Hepatocyte (in vitro differentiated cells): ENCODE results near the gene SPATA2L. TPM values are rescaled to one million over a fixed set of nuclear protein-coding genes. Genes with fewer than 3 reads are reported as not detected.

Source experiments
- DNase-seq: peaks from one replicate; pipeline ENCODE4 v3.0.0-alpha.2; 2016; ENCODE audit warnings: low spot score
- H2AFZ ChIP-seq: fragments of 200-600 bp; sonication (generic); 2 replicates; pipeline ENCODE4 v1.6.0; 2016; ENCODE audit warnings: antibody characterized with exemption, mild to moderate bottlenecking
- H3K27ac ChIP-seq: fragments of 200-600 bp; sonication (generic); 2 replicates; pipeline ENCODE4 v1.5.1; 2016; ENCODE audit warnings: mild to moderate bottlenecking
- H3K27me3 ChIP-seq: fragments of 200-600 bp; sonication (generic); 2 replicates; pipeline ENCODE4 v1.6.1; 2016
- H3K36me3 ChIP-seq: fragments of 200-600 bp; sonication (generic); replicated peaks from 2 replicates; pipeline ENCODE4 v1.5.1; 2016; ENCODE audit warnings: low read depth; ENCODE audit not compliant: insufficient read depth
- H3K4me1 ChIP-seq: fragments of 200-600 bp; sonication (generic); 2 replicates; pipeline ENCODE4 v1.5.1; 2016; ENCODE audit warnings: mild to moderate bottlenecking, moderate library complexity; ENCODE audit not compliant: insufficient read depth
- H3K4me2 ChIP-seq: fragments of 200-600 bp; sonication (generic); 2 replicates; pipeline ENCODE4 v1.6.0; 2016
- H3K4me3 ChIP-seq: fragments of 200-600 bp; sonication (generic); 2 replicates; pipeline ENCODE4 v1.5.1; 2016; ENCODE audit warnings: mild to moderate bottlenecking
- H3K79me2 ChIP-seq: fragments of 200-600 bp; sonication (generic); 2 replicates; pipeline ENCODE4 v1.6.0; 2017; ENCODE audit warnings: mild to moderate bottlenecking
- H3K9me2 ChIP-seq: fragments of 200-600 bp; sonication (generic); replicated peaks from 2 replicates; pipeline ENCODE4 v1.6.0; 2017; ENCODE audit warnings: mild to moderate bottlenecking; ENCODE audit not compliant: insufficient read depth
- H3K9me3 ChIP-seq: fragments of 200-600 bp; sonication (generic); 2 replicates; pipeline ENCODE4 v1.5.1; 2016; ENCODE audit warnings: low read depth, mild to moderate bottlenecking
- H4K20me1 ChIP-seq: fragments of 200-600 bp; sonication (generic); 2 replicates; pipeline ENCODE4 v1.6.0; 2016; ENCODE audit warnings: mild to moderate bottlenecking; ENCODE audit not compliant: insufficient read depth, poor library complexity, severe bottlenecking
- EZH2 ChIP-seq: fragments of 200-600 bp; sonication (generic); IDR thresholded peaks from 2 replicates; pipeline ENCODE4 v1.6.1; 2016; ENCODE audit warnings: antibody characterized with exemption, mild to moderate bottlenecking, borderline replicate concordance
- EZH2phosphoT487 ChIP-seq: fragments of 200-600 bp; sonication (generic); IDR thresholded peaks from one replicate; pipeline ENCODE4 v1.6.1; 2018; ENCODE audit warnings: antibody characterized with exemption, mild to moderate bottlenecking, low read depth, moderate library complexity; ENCODE audit not compliant: unreplicated experiment, severe bottlenecking
- WGBS: methylation state at CpG from one replicate; pipeline ENCODE4 v1.1.6; 2016; ENCODE audit warnings: low lambda C conversion rate; ENCODE audit errors: missing lambda C conversion rate; 5-methylcytosine and 5-hydroxymethylcytosine counted together
- polyA plus RNA-seq: library from polyadenylated mRNA; unstranded; fragments of >200 nt; fragmentation: Nextera tagmentation; extraction: Ambion mirVana; gene quantifications from 2 replicates; pipeline ENCODE4 v1.2.1, GENCODE V29; 2016
- total RNA-seq: library from RNA; depleted of rRNA; stranded (reverse); fragments of >200 nt; gene quantifications from 2 replicates; pipeline ENCODE4 v1.2.3, GENCODE V29; 2014
- TF ChIP-seq, protein P1 (sequence below): fragments of 200-600 bp; sonication (generic); IDR thresholded peaks from 2 replicates; pipeline ENCODE4 v1.5.1; 2016; ENCODE audit warnings: antibody characterized with exemption, mild to moderate bottlenecking; ENCODE audit not compliant: poor library complexity

The SPATA2L gene
- total and polyA plus RNA-seq, 2 experiments from 2014 or later: 25.0 to 32.9 TPM

DNA sequence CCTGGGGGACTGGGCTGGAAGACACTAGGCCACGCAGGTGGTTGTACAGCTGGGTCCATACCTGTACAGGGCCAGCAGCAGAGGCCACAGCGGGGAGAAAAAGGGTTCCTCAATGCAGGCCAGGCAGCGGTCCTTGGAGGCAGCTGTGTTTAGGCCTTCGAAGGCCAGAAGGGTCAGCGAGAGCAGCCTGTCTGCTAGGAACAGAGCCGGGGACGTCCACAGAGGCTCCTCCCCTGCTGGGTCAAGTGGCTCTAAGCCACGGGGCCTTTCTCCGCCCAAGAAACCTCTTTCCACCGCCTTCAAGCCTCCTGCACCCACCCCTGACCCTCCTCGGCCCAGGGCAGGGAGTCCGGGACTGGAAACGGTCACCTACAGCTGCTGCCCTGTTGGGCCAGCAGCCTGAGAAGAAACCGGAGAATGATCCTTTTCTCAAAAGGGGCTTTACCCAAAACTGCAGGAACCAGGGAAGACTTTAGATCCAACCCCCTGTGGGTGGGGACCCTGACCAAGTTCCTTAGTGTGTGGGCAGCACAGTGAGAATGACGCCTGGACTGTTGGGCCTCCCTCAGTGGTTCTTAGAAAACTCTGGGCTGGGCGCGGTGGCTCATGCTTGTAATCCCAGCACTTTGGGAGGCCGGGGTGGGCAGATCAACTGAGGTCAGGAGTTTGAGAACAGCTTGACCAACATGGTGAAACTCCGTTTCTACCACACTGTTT lies 8.4 kb upstream of the SPATA2L start:
- WGBS: 83% methylated on average over 18 of the region's 19 CpGs
- Histone ChIP-seq H3K4me3 (no peak overlapping the region), H3K4me1 (peaks cover 4% of the 10 kb centered on the region), H3K9me2 (no peaks in the 10 kb centered on the region), H3K79me2 (no peaks in the 10 kb centered on the region), H3K9me3 (no peaks in the 10 kb centered on the region), H3K4me2 (no peak overlapping the region), H3K27me3 (no peaks in the 10 kb centered on the region), H3K27ac (no peak overlapping the region), H2AFZ (no peak overlapping the region), H4K20me1 (no peaks in the 10 kb centered on the region), H3K36me3 (no peaks in the 10 kb centered on the region)
- TF ChIP-seq, protein P1, sequence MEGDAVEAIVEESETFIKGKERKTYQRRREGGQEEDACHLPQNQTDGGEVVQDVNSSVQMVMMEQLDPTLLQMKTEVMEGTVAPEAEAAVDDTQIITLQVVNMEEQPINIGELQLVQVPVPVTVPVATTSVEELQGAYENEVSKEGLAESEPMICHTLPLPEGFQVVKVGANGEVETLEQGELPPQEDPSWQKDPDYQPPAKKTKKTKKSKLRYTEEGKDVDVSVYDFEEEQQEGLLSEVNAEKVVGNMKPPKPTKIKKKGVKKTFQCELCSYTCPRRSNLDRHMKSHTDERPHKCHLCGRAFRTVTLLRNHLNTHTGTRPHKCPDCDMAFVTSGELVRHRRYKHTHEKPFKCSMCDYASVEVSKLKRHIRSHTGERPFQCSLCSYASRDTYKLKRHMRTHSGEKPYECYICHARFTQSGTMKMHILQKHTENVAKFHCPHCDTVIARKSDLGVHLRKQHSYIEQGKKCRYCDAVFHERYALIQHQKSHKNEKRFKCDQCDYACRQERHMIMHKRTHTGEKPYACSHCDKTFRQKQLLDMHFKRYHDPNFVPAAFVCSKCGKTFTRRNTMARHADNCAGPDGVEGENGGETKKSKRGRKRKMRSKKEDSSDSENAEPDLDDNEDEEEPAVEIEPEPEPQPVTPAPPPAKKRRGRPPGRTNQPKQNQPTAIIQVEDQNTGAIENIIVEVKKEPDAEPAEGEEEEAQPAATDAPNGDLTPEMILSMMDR: no peak
- TF ChIP-seq EZH2: no peak
- TF ChIP-seq EZH2phosphoT487: no peak
- DNase-seq: no peak

GRCh38 chr16:89709166-89709565 lies 7.7 kb upstream of the SPATA2L start:
- H3K4me2 ChIP-seq: no peak overlapping the region
- no peak overlapping the region for H3K4me3 ChIP-seq
- no peaks in the 10 kb centered on the region for H3K36me3 ChIP-seq
- no peaks in the 10 kb centered on the region for H3K27me3 ChIP-seq
- TF ChIP-seq, protein P1: no peak
- TF ChIP-seq EZH2 (no peak), EZH2phosphoT487 (no peak)
- no peak overlapping the region for H2AFZ ChIP-seq
- peaks cover 4% of the 10 kb centered on the region for H3K4me1 ChIP-seq
- H3K79me2 ChIP-seq: no peaks in the 10 kb centered on the region
- no peak for DNase-seq
- no peaks in the 10 kb centered on the region for H3K9me2 ChIP-seq
- 92% methylated on average over 10 of the region's 10 CpGs for WGBS
- H4K20me1 ChIP-seq: no peaks in the 10 kb centered on the region
- H3K27ac ChIP-seq: no peak overlapping the region
- no peaks in the 10 kb centered on the region for H3K9me3 ChIP-seq

DNA sequence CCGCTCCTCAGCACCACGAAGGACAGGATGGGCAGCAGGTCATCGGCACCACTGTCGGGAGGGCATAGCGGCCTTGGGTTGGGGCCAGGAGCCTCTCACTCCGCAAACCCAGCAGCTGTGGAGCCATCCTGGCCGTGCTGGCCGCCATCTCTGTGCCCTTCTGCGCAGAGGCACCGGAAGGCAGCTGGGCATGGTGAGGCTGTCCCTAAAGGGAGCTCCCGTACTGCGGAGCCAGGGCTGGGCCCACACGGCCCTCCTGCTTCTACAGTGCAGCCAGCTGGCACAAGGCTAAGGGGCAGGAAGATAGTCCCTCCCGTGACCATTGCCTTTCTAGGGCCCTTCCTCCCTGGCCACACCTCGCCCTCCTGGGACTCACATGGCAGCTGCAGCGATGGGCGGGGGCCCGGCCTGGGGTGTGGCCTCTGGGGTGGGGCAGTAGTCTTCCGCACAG lies 7.0 kb upstream of the SPATA2L start:
- Histone ChIP-seq H4K20me1 (no peaks in the 10 kb centered on the region), H3K4me1 (peaks cover 4% of the 10 kb centered on the region), H3K9me3 (no peaks in the 10 kb centered on the region), H2AFZ (no peak overlapping the region), H3K79me2 (no peaks in the 10 kb centered on the region), H3K4me3 (no peak overlapping the region), H3K27ac (no peak overlapping the region), H3K9me2 (no peaks in the 10 kb centered on the region), H3K27me3 (no peaks in the 10 kb centered on the region), H3K36me3 (no peaks in the 10 kb centered on the region), H3K4me2 (no peak overlapping the region)
- DNase-seq: no peak
- 97% methylated on average over 14 of the region's 19 CpGs for WGBS
- TF ChIP-seq, protein P1: no peak
- no peak for TF ChIP-seq EZH2
- TF ChIP-seq EZH2phosphoT487: no peak

DNA sequence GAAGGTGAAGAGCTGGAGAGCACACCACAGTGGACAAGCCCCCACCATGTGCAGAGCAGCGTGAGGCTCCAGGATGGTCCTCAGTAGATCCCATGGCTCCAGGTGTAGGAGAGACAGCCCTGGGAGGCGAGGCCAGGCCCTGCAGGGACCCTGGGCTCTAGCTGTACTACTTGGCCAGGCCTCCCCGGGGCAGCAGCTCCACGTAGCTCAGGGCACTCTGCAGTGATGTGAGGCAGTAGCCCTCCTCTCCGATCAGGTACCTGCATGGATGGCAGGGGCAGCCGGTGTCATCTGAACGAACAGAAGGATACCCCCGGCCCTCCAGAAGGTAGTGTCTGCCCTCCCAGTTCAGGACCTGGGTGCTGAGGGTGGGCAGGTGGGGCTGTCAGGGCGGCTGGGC lies 6.2 kb upstream of the SPATA2L start:
- no peaks in the 10 kb centered on the region for H3K79me2 ChIP-seq
- H4K20me1 ChIP-seq: no peaks in the 10 kb centered on the region
- H3K9me2 ChIP-seq: no peaks in the 10 kb centered on the region
- H3K4me1 ChIP-seq: peaks cover 4% of the 10 kb centered on the region
- H3K4me2 ChIP-seq: no peak overlapping the region
- no peak overlapping the region for H3K27ac ChIP-seq
- no peaks in the 10 kb centered on the region for H3K27me3 ChIP-seq
- 90% methylated on average over 9 of the region's 9 CpGs for WGBS
- H3K36me3 ChIP-seq: no peaks in the 10 kb centered on the region
- no peak for DNase-seq
- no peaks in the 10 kb centered on the region for H3K9me3 ChIP-seq
- no peak overlapping the region for H2AFZ ChIP-seq
- H3K4me3 ChIP-seq: no peak overlapping the region
- TF ChIP-seq EZH2phosphoT487 (no peak), EZH2 (no peak)
- TF ChIP-seq, protein P1: no peak
